M059J (cell line): ENCODE data around the gene BST1. TPM values are rescaled to one million over a fixed set of nuclear protein-coding genes. Genes with fewer than 3 reads are reported as not detected.
A peak's percentile ranks its signal among the peaks of the same experiment; 100 is the strongest.
"Not testable (repeated sequence)": the region's sequence is repeated elsewhere in the genome, so short reads cannot be mapped to it uniquely, and the experiment has no call there.

Experiments
- DNase-seq: peaks from one replicate; pipeline ENCODE4 v3.0.0-alpha.2; 2012; ENCODE audit warnings: low read depth
- total RNA-seq: library from RNA; depleted of rRNA; stranded (reverse); fragments of >200 nt; shearing (Covaris generic); gene quantifications from 2 replicates; pipeline ENCODE4 v1.2.3, GENCODE V29; 2014

Gene BST1
- total RNA-seq, 1 experiment from 2014 or later = 8.6 TPM

- DNase-seq = peak; percentile 28
Measured at GRCh38 chr4:15707363-15707715, 4.5 kb downstream of the BST1 start.

DNA sequence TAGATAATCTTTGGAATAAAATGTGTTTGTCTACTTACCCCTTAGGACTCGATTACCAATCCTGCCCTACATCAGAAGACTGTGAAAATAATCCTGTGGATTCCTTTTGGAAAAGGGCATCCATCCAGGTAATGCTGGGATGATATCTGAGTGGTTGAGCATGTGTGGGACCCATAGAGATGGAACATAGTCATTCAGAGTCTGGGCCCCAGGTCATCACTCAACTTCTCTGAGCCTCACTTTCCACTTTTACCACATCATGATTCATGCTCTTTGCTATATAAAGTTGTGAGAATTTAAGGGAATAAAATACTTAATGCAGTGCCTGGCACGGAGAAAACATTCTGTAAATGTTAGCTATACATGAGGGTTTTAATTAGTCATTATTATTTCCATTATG, 8.9 kb downstream of the BST1 start:
- DNase-seq = no peak

DNA sequence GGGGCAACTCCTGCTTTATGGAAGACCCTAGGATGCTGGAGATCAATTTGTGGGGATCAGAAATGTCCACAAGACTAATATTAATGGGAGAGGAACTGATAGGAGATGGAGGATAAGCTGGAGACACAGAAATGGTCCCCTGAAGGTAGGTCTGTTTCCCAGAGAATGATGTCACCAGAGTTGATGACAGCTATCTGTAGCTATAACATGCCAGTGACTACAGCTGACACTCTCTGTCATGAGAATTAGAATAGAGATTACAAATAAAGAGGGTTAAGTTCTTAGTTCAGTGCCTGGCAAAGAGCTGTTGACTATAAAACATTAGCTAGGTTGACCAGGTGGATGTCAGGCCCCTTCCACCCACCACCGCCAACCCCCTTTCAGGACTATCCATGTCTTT, 9.3 kb downstream of the BST1 start:
- DNase-seq = no peak

DNA sequence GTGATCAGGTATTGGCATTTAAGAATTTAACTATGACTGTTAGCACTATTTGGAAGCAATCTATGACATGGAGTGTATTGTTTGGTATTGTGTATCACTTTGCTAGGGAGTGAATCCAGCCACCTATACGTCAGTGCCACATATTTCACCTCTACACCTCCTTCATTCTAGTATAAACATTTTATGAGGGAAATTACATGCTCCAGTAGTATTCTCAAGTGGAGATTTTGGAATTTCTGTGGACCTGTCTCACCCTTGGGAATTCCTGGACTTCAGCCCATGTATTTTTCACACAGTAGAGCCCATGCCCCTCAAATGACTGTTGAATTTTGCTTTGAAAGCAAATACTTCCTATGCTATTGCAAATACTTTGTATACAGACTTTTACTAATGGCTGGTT, 11.3 kb downstream of the BST1 start:
- no peak for DNase-seq

DNA sequence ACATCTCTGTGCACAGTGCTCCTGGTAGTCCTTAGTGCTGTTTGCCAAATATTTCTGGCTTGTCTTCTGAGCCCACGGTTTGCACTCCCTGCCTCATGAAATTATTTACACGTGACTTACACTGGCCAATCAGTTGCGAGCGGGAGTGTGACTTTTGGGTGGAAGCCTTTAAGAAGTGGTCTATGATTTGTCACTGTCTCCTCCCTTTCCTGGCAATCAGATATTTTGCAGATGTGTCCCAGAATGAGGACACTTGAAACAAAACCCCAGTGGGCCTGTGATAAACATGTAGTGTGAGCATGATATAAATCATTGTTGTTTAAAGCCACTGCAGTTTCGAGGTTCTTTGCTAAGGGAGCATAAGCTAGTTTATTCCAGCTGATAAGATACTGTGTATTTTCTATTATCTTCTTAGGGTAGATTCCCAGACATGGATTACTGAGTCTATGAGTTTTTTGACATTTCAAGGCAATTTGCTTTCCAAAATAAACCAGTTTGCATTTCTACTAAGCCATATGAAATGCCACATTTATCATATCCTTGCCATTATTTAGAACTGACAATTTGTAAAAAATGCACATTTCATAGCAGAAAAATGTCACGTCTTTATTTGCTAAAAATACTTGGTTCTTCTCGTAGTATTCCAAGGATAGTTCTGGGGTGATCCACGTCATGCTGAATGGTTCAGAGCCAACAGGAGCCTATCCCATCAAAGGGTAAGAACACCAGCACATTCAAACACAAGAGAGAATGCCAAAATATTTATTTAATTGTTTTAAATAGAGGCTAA, 12.0 kb downstream of the BST1 start:
- DNase-seq = no peak

DNA sequence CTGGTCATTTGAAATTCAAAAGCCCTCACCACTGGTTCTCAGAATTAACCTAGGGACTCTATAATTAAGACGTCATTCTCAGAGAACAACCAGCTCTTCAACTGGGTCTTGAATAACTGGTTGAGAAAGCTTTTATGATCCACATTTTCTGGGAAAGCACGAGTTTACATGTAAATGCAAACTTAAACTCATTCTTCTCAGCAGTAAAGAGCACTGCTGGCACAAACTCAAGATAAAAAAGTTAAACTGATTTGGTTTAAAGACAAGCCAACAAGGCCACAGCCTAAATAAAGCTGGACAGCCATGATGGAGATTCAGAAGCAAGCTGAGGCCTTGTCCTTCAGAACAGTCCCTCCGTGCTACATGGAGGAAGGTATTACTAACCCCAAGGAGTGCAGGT, 13.2 kb downstream of the BST1 start:
- no peak for DNase-seq

- DNase-seq = peak; percentile 54
Measured at GRCh38 chr4:15717086-15717485, 14.2 kb downstream of the BST1 start.

GRCh38 chr4:15717657-15718416, 15.0 kb downstream of the BST1 start:
- DNase-seq = no peak

DNA sequence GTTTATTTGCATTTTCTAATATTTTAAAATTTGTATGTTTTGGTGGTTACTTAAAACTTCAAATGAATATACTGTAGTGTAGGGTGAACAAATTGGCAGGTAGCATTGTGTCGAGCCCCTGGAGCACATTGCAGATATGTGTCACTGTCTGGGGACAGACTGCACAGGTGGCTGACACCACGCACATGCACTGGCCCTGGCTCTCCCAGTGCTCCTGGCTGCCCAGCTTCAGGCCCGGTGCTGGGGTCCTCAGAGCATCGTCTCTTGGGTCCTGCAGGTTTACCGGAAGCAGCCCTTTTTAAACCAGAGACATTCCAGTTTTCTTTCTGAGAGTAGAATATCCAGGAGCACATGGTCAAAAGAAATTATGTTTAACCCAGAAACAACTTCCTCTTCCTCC, 15.6 kb downstream of the BST1 start:
- DNase-seq = no peak

- no peak for DNase-seq
Measured at GRCh38 chr4:15718959-15719358, 16.1 kb downstream of the BST1 start.

DNA sequence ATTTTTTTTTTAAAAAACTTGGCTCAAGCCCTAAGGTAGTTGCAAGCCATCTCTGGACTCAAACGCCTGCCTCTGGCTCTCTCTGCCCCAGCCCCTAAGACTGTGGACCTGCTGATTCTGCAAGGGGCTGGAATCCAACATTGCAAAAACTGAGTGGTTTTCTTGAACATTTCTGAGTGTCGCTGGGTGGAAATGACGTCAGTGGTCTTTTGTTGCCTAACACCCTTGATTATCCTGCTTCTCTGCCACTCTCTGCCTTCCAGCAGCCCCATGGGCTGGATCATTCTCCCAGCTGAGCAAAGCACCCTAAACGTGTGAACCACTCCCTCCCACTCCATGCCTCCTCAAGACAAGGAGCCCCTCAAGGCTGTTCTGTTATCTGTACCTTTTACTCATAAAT, 16.6 kb downstream of the BST1 start:
- DNase-seq = no peak

- DNase-seq = no peak
Measured at GRCh38 chr4:15720851-15721250, 18.0 kb downstream of the BST1 start.

- DNase-seq = no peak
Measured at GRCh38 chr4:15725608-15726007, 22.7 kb downstream of the BST1 start.

- DNase-seq = peak; percentile 56
Measured at GRCh38 chr4:15729910-15730533, 27.2 kb downstream of the BST1 start.

DNA sequence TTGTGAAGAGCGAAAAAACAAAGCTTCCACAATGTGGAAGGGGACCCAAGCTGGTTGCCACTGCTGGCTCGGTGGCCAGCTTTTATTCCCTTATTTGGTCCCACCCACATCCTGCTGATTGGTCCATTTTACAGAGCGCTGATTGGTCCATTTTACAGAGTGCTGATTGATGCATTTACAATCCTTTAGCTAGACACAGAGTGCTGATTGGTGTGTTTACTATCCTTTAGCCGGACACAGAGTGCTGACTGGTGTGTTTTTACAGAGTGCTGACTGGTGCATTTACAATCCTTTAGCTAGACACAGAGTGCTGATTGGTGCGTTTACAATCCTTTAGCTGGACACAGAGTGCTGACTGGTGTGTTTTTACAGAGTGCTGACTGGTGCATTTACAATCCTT, 30.2 kb downstream of the BST1 start:
- not testable (repeated sequence) for DNase-seq

DNA sequence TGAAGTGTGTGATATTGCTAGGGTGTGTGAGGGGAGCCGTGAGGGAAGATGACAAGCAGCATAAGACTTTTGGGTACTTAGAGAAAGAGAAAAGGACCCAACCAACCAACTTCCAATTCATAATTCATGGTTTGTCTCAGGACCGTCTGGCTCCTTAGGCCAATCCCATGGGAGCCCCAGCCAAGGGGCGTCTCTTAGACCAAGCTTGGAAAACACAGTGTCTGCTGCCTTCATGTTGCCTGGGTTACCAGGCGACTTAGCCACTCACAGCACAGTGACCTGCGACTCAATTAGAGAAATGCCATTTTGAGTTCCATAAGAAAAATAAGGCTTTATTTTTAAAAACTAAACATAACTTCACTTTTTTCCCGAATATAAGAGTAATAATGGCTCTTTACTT, 32.7 kb downstream of the BST1 start:
- no peak for DNase-seq

- no peak for DNase-seq
Measured at GRCh38 chr4:15736514-15737050, 33.7 kb downstream of the BST1 start.

- no peak for DNase-seq
Measured at GRCh38 chr4:15737255-15737654, 34.4 kb downstream of the BST1 start.

DNA sequence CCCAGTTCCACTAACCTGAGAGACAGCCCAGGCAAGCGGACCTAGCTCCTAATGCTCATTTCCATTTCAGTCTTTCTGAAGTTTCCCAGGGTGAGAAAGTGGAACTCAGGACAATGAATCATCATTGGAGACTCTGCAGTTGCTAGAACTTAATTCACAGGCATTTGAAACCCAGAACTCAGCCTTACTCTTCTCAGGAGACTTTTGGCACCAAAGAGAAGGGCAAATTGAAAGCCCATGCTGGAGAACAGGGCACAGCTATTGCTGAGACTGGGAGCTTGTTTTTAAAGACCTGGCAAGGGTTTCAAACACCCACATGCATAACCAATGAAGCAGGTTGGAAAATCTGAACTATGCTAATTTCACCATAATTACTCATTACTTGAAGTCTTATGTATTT, 36.0 kb downstream of the BST1 start:
- peak; percentile 14 for DNase-seq

DNA sequence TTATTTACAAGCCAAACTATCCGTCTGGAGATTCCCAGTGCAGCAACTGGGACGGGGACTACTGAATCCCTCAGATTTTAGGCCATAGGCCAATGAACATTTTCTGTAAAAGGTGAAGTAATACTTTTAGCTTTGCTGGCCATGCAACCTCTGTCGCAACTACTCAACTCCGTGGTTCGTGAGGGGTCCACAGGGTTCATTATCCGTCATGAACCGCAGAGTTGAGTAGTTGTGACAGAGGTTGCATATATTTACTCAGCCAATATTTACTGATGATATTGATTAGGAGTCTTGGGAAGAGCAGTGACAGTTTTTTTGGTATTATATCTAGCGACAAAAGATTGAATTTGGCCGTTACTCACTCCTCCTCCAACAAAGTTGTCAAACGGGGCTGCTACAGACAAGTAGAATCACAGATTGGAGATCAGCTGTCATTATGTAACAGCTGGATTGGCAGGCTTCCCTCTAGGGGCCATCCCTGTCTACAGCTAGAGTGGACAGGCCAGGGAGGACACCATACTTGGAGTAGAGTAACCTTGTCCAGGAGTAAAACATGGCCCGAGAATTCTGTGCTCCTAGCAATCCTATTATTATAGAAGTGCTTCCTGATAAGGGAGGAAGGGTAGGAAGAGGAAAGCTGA, 38.0 kb downstream of the BST1 start:
- no peak for DNase-seq

- no peak for DNase-seq
Measured at GRCh38 chr4:15742083-15742582, 39.3 kb downstream of the BST1 start.

- no peak for DNase-seq
Measured at GRCh38 chr4:15742637-15743036, 39.8 kb downstream of the BST1 start.
